HepG2 (cell line): ENCODE measurements around the gene YPEL3. TPM values are rescaled to one million over a fixed set of nuclear protein-coding genes. Genes with fewer than 3 reads are reported as not detected.

ENCODE experiments used
- ADNP ChIP-seq: sonication (generic); formaldehyde crosslinking; IDR thresholded peaks from 2 replicates; pipeline ENCODE4 v1.4.0; 2020; ENCODE audit warnings: missing genetic modification reagents
- FOSL2 ChIP-seq: sonication (generic); formaldehyde crosslinking; IDR thresholded peaks from 2 replicates; pipeline ENCODE4 v1.4.0; 2020; ENCODE audit warnings: missing genetic modification reagents
- HNRNPK ChIP-seq: fragments of 200-400 bp; formaldehyde crosslinking; IDR thresholded peaks from 2 replicates; pipeline ENCODE4 v1.6.1; 2018; ENCODE audit warnings: low read length, low read depth, moderate library complexity, mild to moderate bottlenecking; ENCODE audit not compliant: poor library complexity, severe bottlenecking
- KDM3A ChIP-seq: IDR thresholded peaks from 2 replicates; pipeline ENCODE4 v1.6.1; 2018; ENCODE audit warnings: low read depth, missing compliant biosample characterization
- KMT2A ChIP-seq: sonication (generic); formaldehyde crosslinking; IDR thresholded peaks from 2 replicates; pipeline ENCODE4 v1.4.0; 2020; ENCODE audit warnings: missing genetic modification reagents
- NPAS2 ChIP-seq: sonication (generic); formaldehyde crosslinking; IDR thresholded peaks from 2 replicates; pipeline ENCODE4 v1.8.0; 2022; ENCODE audit warnings: mild to moderate bottlenecking, missing genetic modification reagents, borderline replicate concordance
- PLSCR1 ChIP-seq: sonication (generic); formaldehyde crosslinking; IDR thresholded peaks from 2 replicates; pipeline ENCODE4 v1.5.0; 2020; ENCODE audit warnings: missing genetic modification reagents, mild to moderate bottlenecking, borderline replicate concordance
- SMYD3 ChIP-seq: sonication (generic); formaldehyde crosslinking; IDR thresholded peaks from 2 replicates; pipeline ENCODE4 v1.8.1; 2023; ENCODE audit warnings: mild to moderate bottlenecking, missing genetic modification reagents
- SP5 ChIP-seq: IDR thresholded peaks from 2 replicates; pipeline ENCODE4 v1.6.1; 2016; ENCODE audit warnings: low read depth, borderline replicate concordance
- ZBTB10 ChIP-seq: sonication (generic); formaldehyde crosslinking; IDR thresholded peaks from 2 replicates; pipeline ENCODE4 v1.4.0; 2020; ENCODE audit warnings: missing genetic modification reagents, borderline replicate concordance
- ZBTB20 ChIP-seq: sonication (generic); formaldehyde crosslinking; IDR thresholded peaks from 2 replicates; pipeline ENCODE4 v1.8.1; 2023; ENCODE audit warnings: missing genetic modification reagents, low read depth, mild to moderate bottlenecking, borderline replicate concordance
- ZBTB7A ChIP-seq: sonication (generic); formaldehyde crosslinking; IDR thresholded peaks from 2 replicates; pipeline ENCODE4 v1.8.0; 2022; ENCODE audit warnings: mild to moderate bottlenecking, missing genetic modification reagents
- ZFP41 ChIP-seq: sonication (generic); formaldehyde crosslinking; IDR thresholded peaks from 2 replicates; pipeline ENCODE4 v1.4.0; 2020; ENCODE audit warnings: mild to moderate bottlenecking, missing genetic modification reagents, borderline replicate concordance
- ZNF292 ChIP-seq: sonication (generic); formaldehyde crosslinking; IDR thresholded peaks from 2 replicates; pipeline ENCODE4 v1.8.1; 2022; ENCODE audit warnings: mild to moderate bottlenecking, low read depth, missing genetic modification reagents, borderline replicate concordance
- ZNF296 ChIP-seq: sonication (generic); formaldehyde crosslinking; conservative IDR thresholded peaks from 2 replicates; pipeline ENCODE4 v1.5.0; 2020; ENCODE audit warnings: mild to moderate bottlenecking, missing genetic modification reagents
- ZNF512B ChIP-seq: sonication (generic); formaldehyde crosslinking; IDR thresholded peaks from 2 replicates; pipeline ENCODE4 v1.5.1; 2020; ENCODE audit warnings: missing genetic modification reagents, mild to moderate bottlenecking, borderline replicate concordance
- ZNF816 ChIP-seq: sonication (generic); formaldehyde crosslinking; IDR thresholded peaks from 2 replicates; pipeline ENCODE4 v1.8.0; 2022; ENCODE audit warnings: missing genetic modification reagents, mild to moderate bottlenecking, borderline replicate concordance
- polyA plus RNA-seq, 8 experiments: library from polyadenylated mRNA; depleted of rRNA in 3 of 8; stranded (reverse) in 7 of 8; unstranded in 1 of 8; fragments of >200 nt; fragmentation: Illumina TruSeq in 4 of 8; extraction: Trizol in 4 of 8; gene quantifications; 2 replicates each; pipeline versions ENCODE4 v1.2.1 to v1.2.3, GENCODE V29; 2011 to 2016; ENCODE audit warnings: low read depth in 4 of 8, missing spikeins in 1 of 8, mixed read lengths in 1 of 8; ENCODE audit not compliant: insufficient read depth in 1 of 8
- total RNA-seq, 5 experiments: library from RNA; depleted of rRNA; stranded (reverse); fragments of >200 nt; fragmentation: Illumina TruSeq; extraction: Trizol; gene quantifications; 2 replicates each; pipeline ENCODE4 v1.2.3, GENCODE V29; 2016; ENCODE audit warnings: low read depth in 1 of 5
- TF ChIP-seq, protein P1 (sequence below): sonication (generic); formaldehyde crosslinking; IDR thresholded peaks from 2 replicates; pipeline ENCODE4 v1.5.0; 2020; ENCODE audit warnings: missing genetic modification reagents

YPEL3 gene
- total and polyA plus RNA-seq, 2 of the 13 experiments (the other 11 are each of a cell fraction or from before 2014, with no cell fraction given) = 5.4 to 47.0 TPM

GRCh38 chr16:30139583-30140481, 43.8 kb upstream of the YPEL3 start (continued):
- TF ChIP-seq SMYD3 (no peak), ZNF296 (CRISPR knock-in tag) (no peak), ZNF292 (peak; percentile 92), KDM3A (CRISPR knock-in tag) (peak; percentile 67; the same call in 1 of the 2 replicates), ADNP (peak; percentile 43; the same call in 1 of the 2 replicates), FOSL2 (CRISPR knock-in tag) (peak; percentile 62), ZBTB7A (CRISPR knock-in tag) (peak; percentile 39; the same call in 1 of the 2 replicates), ZBTB10 (CRISPR knock-in tag) (no peak), ZNF816 (CRISPR knock-in tag) (peak; percentile 20; the same call in 1 of the 2 replicates), ZBTB20 (peak; percentile 100), ZFP41 (no peak), NPAS2 (CRISPR knock-in tag) (no peak), HNRNPK (no peak), PLSCR1 (CRISPR knock-in tag) (no peak; the same call in 1 of the 2 replicates), KMT2A (no peak), ZNF512B (peak; percentile 56; the same call in 1 of the 2 replicates), SP5 (CRISPR knock-in tag) (peak; percentile 78)
- TF ChIP-seq, protein P1, sequence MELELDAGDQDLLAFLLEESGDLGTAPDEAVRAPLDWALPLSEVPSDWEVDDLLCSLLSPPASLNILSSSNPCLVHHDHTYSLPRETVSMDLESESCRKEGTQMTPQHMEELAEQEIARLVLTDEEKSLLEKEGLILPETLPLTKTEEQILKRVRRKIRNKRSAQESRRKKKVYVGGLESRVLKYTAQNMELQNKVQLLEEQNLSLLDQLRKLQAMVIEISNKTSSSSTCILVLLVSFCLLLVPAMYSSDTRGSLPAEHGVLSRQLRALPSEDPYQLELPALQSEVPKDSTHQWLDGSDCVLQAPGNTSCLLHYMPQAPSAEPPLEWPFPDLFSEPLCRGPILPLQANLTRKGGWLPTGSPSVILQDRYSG (CRISPR knock-in tag) = peak; percentile 27; the same call in 1 of the 2 replicates
